Ascending aorta (tissue), 2 donors: ENCODE data around the gene ANP32A. TPM values are rescaled to one million over a fixed set of nuclear protein-coding genes. Genes with fewer than 3 reads are reported as not detected.

Source experiments
- DNase-seq, 2 donors: peaks; one replicate each; pipeline ENCODE4 v3.0.0-alpha.2; 2019; ENCODE audit warnings: low spot score in 2 of 2
- H3K27ac ChIP-seq, 2 donors: fragments of 200-600 bp; sonication (generic); one replicate each; pipeline ENCODE4 v1.5.1; 2016 to 2017; ENCODE audit warnings: mild to moderate bottlenecking in 1 of 2
- H3K27me3 ChIP-seq: fragments of 200-600 bp; sonication (generic); one replicate; pipeline ENCODE4 v1.5.1; 2017
- H3K36me3 ChIP-seq, 2 donors: fragments of 200-600 bp; sonication (generic); one replicate each; pipeline ENCODE4 v1.5.1; 2016
- H3K4me1 ChIP-seq, 2 donors: fragments of 200-600 bp; sonication (generic); one replicate each; pipeline ENCODE4 v1.5.1; 2016 to 2017; ENCODE audit warnings: mild to moderate bottlenecking in 1 of 2
- H3K4me3 ChIP-seq, 2 donors: fragments of 200-600 bp; sonication (generic); one replicate each; pipeline ENCODE4 v1.5.1; 2016 to 2017; ENCODE audit warnings: mild to moderate bottlenecking in 1 of 2
- H3K9me3 ChIP-seq, 2 donors: fragments of 200-600 bp; sonication (generic); one replicate each; pipeline ENCODE4 v1.5.1; 2016
- CTCF ChIP-seq, 3 experiments: fragments of 200-600 bp in 2 of 3; fragments of 450-650 bp in 1 of 3; sonication (generic) in 2 of 3; IDR thresholded peaks; one replicate each; pipeline ENCODE4 v1.5.1; 2016 to 2019; ENCODE audit warnings: antibody characterized with exemption in 3 of 3, mild to moderate bottlenecking in 1 of 3, moderate library complexity in 1 of 3
- intact Hi-C: fragments of 100-400 bp; cut with DNase I; formaldehyde crosslinking; loops from one replicate; pipeline ENCODE4 v1.15.1; 2023
- total RNA-seq: library from RNA; depleted of rRNA; stranded (reverse); fragments of >200 nt; gene quantifications from one replicate; pipeline ENCODE4 v1.1.0, GENCODE V29; 2016

Gene ANP32A
- total RNA-seq, 1 donor from 2014 or later, result 19.2 TPM

GRCh38 chr15:68851971-68852370 lies 31.3 kb upstream of the ANP32A start:
- TF ChIP-seq CTCF (IDR thresholded peaks at IDR 0.05), result no peak
- intact Hi-C loops, result no loop called here
- H3K4me3 ChIP-seq, result no peak overlapping the region
- no peaks in the 10 kb centered on the region for H3K36me3 ChIP-seq
- H3K9me3 ChIP-seq, result peaks cover 0 to 23% of the 10 kb centered on the region in 2 donors
- H3K4me1 ChIP-seq, result no peaks in the 10 kb centered on the region
- H3K27me3 ChIP-seq, result no peaks in the 10 kb centered on the region
- DNase-seq, result no peak
- H3K27ac ChIP-seq, result no peak overlapping the region

GRCh38 chr15:68849497-68849896 lies 28.8 kb upstream of the ANP32A start:
- DNase-seq, result no peak
- no peaks in the 10 kb centered on the region for H3K9me3 ChIP-seq
- no peaks in the 10 kb centered on the region for H3K27me3 ChIP-seq
- H3K4me3 ChIP-seq, result no peak overlapping the region
- H3K4me1 ChIP-seq, result no peaks in the 10 kb centered on the region
- no peaks in the 10 kb centered on the region for H3K36me3 ChIP-seq
- intact Hi-C loops, result no loop called here
- no peak for TF ChIP-seq CTCF (IDR thresholded peaks at IDR 0.05)
- H3K27ac ChIP-seq, result no peak overlapping the region

- H3K36me3 ChIP-seq, result no peaks in the 10 kb centered on the region
- intact Hi-C loops, result no loop called here
- H3K4me3 ChIP-seq, result no peak overlapping the region
- peaks cover 6% of the 10 kb centered on the region for H3K27me3 ChIP-seq
- H3K27ac ChIP-seq, result no peak overlapping the region
- H3K9me3 ChIP-seq, result no peaks in the 10 kb centered on the region
- DNase-seq, result no peak
- TF ChIP-seq CTCF (IDR thresholded peaks at IDR 0.05), result no peak
- peaks cover 0 to 5% of the 10 kb centered on the region in 2 donors for H3K4me1 ChIP-seq
Observed at GRCh38 chr15:68846851-68847439, 26.2 kb upstream of the ANP32A start.

- Histone ChIP-seq H3K4me1 (peaks cover 0 to 5% of the 10 kb centered on the region in 2 donors), H3K9me3 (no peaks in the 10 kb centered on the region), H3K4me3 (no peak overlapping the region), H3K27ac (no peak overlapping the region), H3K27me3 (peaks cover 6% of the 10 kb centered on the region), H3K36me3 (no peaks in the 10 kb centered on the region)
- DNase-seq, result no peak
- no peak for TF ChIP-seq CTCF (IDR thresholded peaks at IDR 0.05)
- intact Hi-C loops, result no loop called here
Observed at GRCh38 chr15:68844856-68845550, 24.3 kb upstream of the ANP32A start.

- Histone ChIP-seq H3K27ac (no peak overlapping the region), H3K4me3 (peak overlapping the region; percentile 47 to 51), H3K27me3 (peaks cover 6% of the 10 kb centered on the region), H3K9me3 (no peaks in the 10 kb centered on the region), H3K4me1 (peaks cover 0 to 5% of the 10 kb centered on the region in 2 donors), H3K36me3 (no peaks in the 10 kb centered on the region)
- no peak for TF ChIP-seq CTCF (IDR thresholded peaks at IDR 0.05)
- intact Hi-C loops, result no loop called here
- DNase-seq, result no peak
Observed at GRCh38 chr15:68843425-68844311, 23.0 kb upstream of the ANP32A start.
